ENCODE measurements around the gene TBCCD1. TPM values are rescaled to one million over a fixed set of nuclear protein-coding genes. Genes with fewer than 3 reads are reported as not detected.

The TBCCD1 gene
- total and polyA plus RNA-seq, 2 of the 8 experiments (the other 6 are each of a cell fraction or from before 2014, with no cell fraction given): 11.3 to 13.9 TPM

DNA sequence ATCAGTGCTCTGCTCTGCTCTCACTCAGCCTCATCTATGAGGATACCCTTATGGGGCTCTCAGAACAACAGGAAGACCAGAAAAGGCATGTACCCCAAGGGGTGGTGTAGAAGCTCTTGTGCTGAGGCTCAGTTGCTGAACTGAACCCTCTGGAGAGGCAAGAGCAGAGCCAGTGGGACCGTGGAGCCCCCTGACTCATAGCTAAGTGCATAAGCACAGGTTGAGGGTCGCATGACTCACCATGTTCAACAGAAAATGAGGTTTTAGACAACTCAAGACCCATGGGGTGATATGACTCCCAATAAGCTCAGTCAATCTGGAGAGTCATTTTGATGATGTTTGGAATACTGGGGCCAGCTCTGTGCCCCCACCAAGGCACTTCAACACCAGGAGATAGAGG lies 60.3 kb downstream of the TBCCD1 start:
- H2BK20ac ChIP-seq (ENCODE audit: low read length): no peak overlapping the region
- H3K4me2 ChIP-seq (ENCODE audit: insufficient read depth in 1 of 2, low read depth in 2 of 2, low read length in 2 of 2): no peak overlapping the region
- H4K8ac ChIP-seq (ENCODE audit: extremely low read depth, insufficient read depth, low read length): no peak overlapping the region
- no peak overlapping the region for H2AFZ ChIP-seq (ENCODE audit: low read length)
- no peaks in the 10 kb centered on the region for H3K79me1 ChIP-seq (ENCODE audit: low read depth, low read length)
- H3K23ac ChIP-seq (ENCODE audit: insufficient read length): no peak overlapping the region
- TF ChIP-seq CHD1 (IDR thresholded peaks at IDR 0.05; ENCODE audit: low read depth, low read length): no peak
- TF ChIP-seq BRCA1 (IDR thresholded peaks at IDR 0.05; ENCODE audit: low read depth, low read length): no peak
- no peak for TF ChIP-seq CEBPB (IDR thresholded peaks at IDR 0.05; ENCODE audit: low read depth, low read length)
- no peak for TF ChIP-seq TAF7 (optimal IDR thresholded peaks at IDR 0.05; ENCODE audit: borderline replicate concordance, low read depth, low read length)
- no peak for TF ChIP-seq KDM4A (IDR thresholded peaks at IDR 0.05; ENCODE audit: low read depth, low read length, severe bottlenecking)
- TF ChIP-seq, protein P1, sequence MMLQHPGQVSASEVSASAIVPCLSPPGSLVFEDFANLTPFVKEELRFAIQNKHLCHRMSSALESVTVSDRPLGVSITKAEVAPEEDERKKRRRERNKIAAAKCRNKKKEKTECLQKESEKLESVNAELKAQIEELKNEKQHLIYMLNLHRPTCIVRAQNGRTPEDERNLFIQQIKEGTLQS (IDR thresholded peaks at IDR 0.05; ENCODE audit: insufficient read depth, low read depth, low read length): no peak
- no peak for TF ChIP-seq JUND (IDR thresholded peaks at IDR 0.05; ENCODE audit: low read length)
- no peak for TF ChIP-seq RFX5 (IDR thresholded peaks at IDR 0.05; ENCODE audit: borderline replicate concordance, low read depth, low read length)
- TF ChIP-seq, protein P2, sequence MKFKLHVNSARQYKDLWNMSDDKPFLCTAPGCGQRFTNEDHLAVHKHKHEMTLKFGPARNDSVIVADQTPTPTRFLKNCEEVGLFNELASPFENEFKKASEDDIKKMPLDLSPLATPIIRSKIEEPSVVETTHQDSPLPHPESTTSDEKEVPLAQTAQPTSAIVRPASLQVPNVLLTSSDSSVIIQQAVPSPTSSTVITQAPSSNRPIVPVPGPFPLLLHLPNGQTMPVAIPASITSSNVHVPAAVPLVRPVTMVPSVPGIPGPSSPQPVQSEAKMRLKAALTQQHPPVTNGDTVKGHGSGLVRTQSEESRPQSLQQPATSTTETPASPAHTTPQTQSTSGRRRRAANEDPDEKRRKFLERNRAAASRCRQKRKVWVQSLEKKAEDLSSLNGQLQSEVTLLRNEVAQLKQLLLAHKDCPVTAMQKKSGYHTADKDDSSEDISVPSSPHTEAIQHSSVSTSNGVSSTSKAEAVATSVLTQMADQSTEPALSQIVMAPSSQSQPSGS (IDR thresholded peaks at IDR 0.05; ENCODE audit: low read length): no peak
- no peak for TF ChIP-seq SP1 (IDR thresholded peaks at IDR 0.05; ENCODE audit: low read depth, low read length)
- TF ChIP-seq TAF1 (IDR thresholded peaks at IDR 0.05; ENCODE audit: low read depth, low read length): no peak
- H2BK15ac ChIP-seq (ENCODE audit: low read length): no peak overlapping the region
- no peak overlapping the region for H2BK120ac ChIP-seq (replicated peaks; ENCODE audit: low read depth, low read length)
- H4K91ac ChIP-seq (replicated peaks; ENCODE audit: insufficient read length, low read length): no peak overlapping the region
- ChIA-PET POLR2A (ENCODE audit: partially characterized antibody) (interaction anchor here (2.0 kb wide), 1 partner anchor 277 kb away, joined by 5 read pairs; the partner anchor contains the start of gene EIF4A2), CTCF (ENCODE audit: partially characterized antibody) (interaction anchor here (0.6 to 1.3 kb wide), 2 partner anchors 33 to 251 kb away, joined by 3 to 4 read pairs; no protein-coding TSS in a partner anchor)
- H3K27ac ChIP-seq (ENCODE audit: low read depth, low read length): no peak overlapping the region
- no peak overlapping the region for H2BK5ac ChIP-seq (ENCODE audit: low read depth, low read length)
- no peaks in the 10 kb centered on the region for H3K9me3 ChIP-seq (ENCODE audit: insufficient read depth in 2 of 2, low read depth in 1 of 2, low read length in 1 of 2)
- no peak overlapping the region for H3K18ac ChIP-seq (ENCODE audit: extremely low read depth, low read length)
- H3K27me3 ChIP-seq (replicated peaks in 1 of 4; ENCODE audit: control insufficient read depth in 3 of 4, extremely low read depth in 1 of 4, insufficient read depth in 3 of 4, low read length in 3 of 4): no peaks in the 10 kb centered on the region; a peak in 2 of 7 replicates
- no peaks in the 10 kb centered on the region for H3K23me2 ChIP-seq (ENCODE audit: low read depth, low read length)
- H3K79me2 ChIP-seq (ENCODE audit: control insufficient read depth in 1 of 2, insufficient read depth in 2 of 2, low read length in 2 of 2): no peaks in the 10 kb centered on the region
- peaks cover 0 to 3% (median 2%) of the 10 kb centered on the region in 4 experiments; a peak in 2 of 7 replicates for H3K4me1 ChIP-seq (replicated peaks in 1 of 4; ENCODE audit: control insufficient read depth in 3 of 4, insufficient read depth in 4 of 4, low read length in 3 of 4)
- no peak overlapping the region for H4K5ac ChIP-seq (ENCODE audit: insufficient read length, low read depth, low read length)
- no peak overlapping the region for H3K4me3 ChIP-seq (ENCODE audit: extremely low read depth in 1 of 4, insufficient read depth in 2 of 4, low read depth in 3 of 4, low read length in 4 of 4)
- no peak for DNase-seq (ENCODE audit: low read depth in 1 of 2, low spot score in 2 of 2)
- no peak overlapping the region for H3K14ac ChIP-seq (ENCODE audit: insufficient read length)
- H3K4ac ChIP-seq (replicated peaks; ENCODE audit: insufficient read length, low read depth, low read length): no peak overlapping the region
- H3K56ac ChIP-seq (replicated peaks; ENCODE audit: insufficient read length, low read depth, low read length): no peak overlapping the region
- H3K9ac ChIP-seq (replicated peaks in 1 of 4; ENCODE audit: extremely low read depth in 1 of 4, low read depth in 3 of 4, low read length in 3 of 4): no peak overlapping the region
- H2AK5ac ChIP-seq (ENCODE audit: low read depth, low read length): no peak overlapping the region
- H3K36me3 ChIP-seq (ENCODE audit: control insufficient read depth in 2 of 4, insufficient read depth in 4 of 4, low read length in 3 of 4): no peaks in the 10 kb centered on the region
- no peak overlapping the region for H2BK12ac ChIP-seq (ENCODE audit: low read depth, low read length)
- no peak for FAIRE-seq
- WGBS, 2 experiments (ENCODE audit: extremely low coverage in 1 of 2, insufficient coverage in 1 of 2, insufficient read length in 1 of 2, insufficient replicate concordance in 2 of 2, low coverage in 1 of 2, low lambda C conversion rate in 2 of 2, missing lambda C conversion rate in 1 of 2): 84% methylated on average over 2 of the region's 2 CpGs; no CpG with 5 or more reads in 1 of the 2 experiments
- no peaks in the 10 kb centered on the region for H4K20me1 ChIP-seq (replicated peaks in 1 of 2; ENCODE audit: control insufficient read depth in 1 of 2, insufficient read depth in 2 of 2, low read length in 2 of 2)
